ENCODE data around the gene ITPRID1.
"Not testable (repeated sequence)": the region's sequence is repeated elsewhere in the genome, so short reads cannot be mapped to it uniquely, and the experiment has no call there.

The ITPRID1 gene

GRCh38 chr7:31508823-31509222 is 5.1 kb upstream of the ITPRID1 start:
- DNase-seq (ENCODE audit: low read depth, low spot score), result no peak
- H3K4me3 ChIP-seq (ENCODE audit: low read length), result no peak overlapping the region

GRCh38 chr7:31512166-31512565 is 1.7 kb upstream of the ITPRID1 start:
- DNase-seq (ENCODE audit: low read depth, low spot score), result no peak
- H3K4me3 ChIP-seq (ENCODE audit: low read length), result no peak overlapping the region

DNA sequence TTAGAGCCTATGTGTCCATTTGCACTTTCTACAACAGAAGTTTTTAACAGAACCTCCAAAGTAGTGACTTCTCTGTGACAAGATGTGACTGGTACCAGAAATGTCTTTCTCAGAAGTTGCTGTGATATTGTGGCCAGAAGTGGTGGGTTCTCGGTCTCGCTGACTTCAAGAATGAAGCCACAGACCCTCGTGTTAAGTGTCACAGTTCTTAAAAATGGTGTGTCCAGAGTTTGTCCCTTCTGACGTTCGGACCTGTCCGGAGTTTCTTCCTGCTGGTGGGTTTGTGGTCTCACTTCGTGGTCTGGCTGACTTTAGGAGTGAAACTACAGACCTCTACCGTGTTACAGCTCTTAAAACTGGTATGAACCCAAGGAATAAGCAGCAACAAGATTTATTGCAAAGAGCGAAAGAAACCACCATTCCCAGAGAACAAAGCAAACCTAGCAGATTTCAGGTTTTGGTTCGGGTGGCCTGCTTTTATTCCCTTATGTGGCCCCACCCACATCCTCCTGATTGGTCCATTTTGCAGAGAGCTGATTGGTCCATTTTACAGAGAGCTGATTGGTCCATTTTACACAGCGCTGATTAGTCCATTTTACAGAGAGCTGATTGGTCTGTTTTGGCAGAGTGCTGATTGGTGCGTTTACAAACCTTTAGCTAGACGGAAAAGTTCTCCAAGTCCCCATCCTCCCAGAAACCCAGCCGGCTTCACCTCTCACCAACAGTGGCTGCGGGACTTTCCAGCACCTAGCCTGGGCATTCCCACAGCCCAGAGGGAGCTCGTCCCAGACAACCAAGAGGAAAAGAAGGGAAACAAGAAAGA is 3.0 kb downstream of the ITPRID1 start:
- H3K4me3 ChIP-seq (ENCODE audit: low read length), result no peak overlapping the region
- no peak for DNase-seq (ENCODE audit: low read depth, low spot score)

GRCh38 chr7:31517513-31517912 is 3.6 kb downstream of the ITPRID1 start:
- DNase-seq (ENCODE audit: low read depth, low spot score), result no peak
- no peak overlapping the region for H3K4me3 ChIP-seq (ENCODE audit: low read length)

- no peak overlapping the region for H3K4me3 ChIP-seq (ENCODE audit: low read length)
- no peak for DNase-seq (ENCODE audit: low read depth, low spot score)
Measured at GRCh38 chr7:31518766-31519165, 4.9 kb downstream of the ITPRID1 start.

- no peak overlapping the region for H3K4me3 ChIP-seq (ENCODE audit: low read length)
- DNase-seq (ENCODE audit: low read depth, low spot score), result no peak
Measured at GRCh38 chr7:31521336-31522010, 7.6 kb downstream of the ITPRID1 start.

GRCh38 chr7:31526864-31527263 is 13.0 kb downstream of the ITPRID1 start:
- DNase-seq (ENCODE audit: low read depth, low spot score), result no peak

DNA sequence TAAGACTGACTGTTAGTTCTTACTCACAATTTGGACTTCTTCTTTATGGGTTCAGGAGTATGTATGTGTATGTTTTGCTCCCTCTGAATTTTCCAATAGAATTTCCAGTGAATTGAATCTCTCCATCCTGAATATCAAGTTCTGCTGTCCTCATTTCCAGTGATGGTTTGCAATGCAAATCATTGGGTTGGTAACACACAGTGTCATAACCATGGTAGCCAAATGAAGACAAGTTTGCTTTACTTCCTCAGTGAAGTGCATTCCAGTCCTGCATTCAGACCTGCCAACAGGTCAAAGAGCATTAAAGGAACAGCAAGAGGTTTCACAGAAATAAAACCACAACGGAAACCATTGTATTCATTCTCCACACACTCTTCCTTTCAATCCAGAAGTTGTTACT is 15.2 kb downstream of the ITPRID1 start:
- DNase-seq (ENCODE audit: low read depth, low spot score), result no peak
- H3K4me3 ChIP-seq (ENCODE audit: low read length), result no peak overlapping the region

More at GRCh38 chr7:31526864-31527263, 13.0 kb downstream of the ITPRID1 start:
- no peak overlapping the region for H3K4me3 ChIP-seq (ENCODE audit: low read length)

- DNase-seq (ENCODE audit: low read depth, low spot score), result not testable (repeated sequence)
Measured at GRCh38 chr7:31540651-31541185, 26.8 kb downstream of the ITPRID1 start.

GRCh38 chr7:31545549-31545948 is 31.7 kb downstream of the ITPRID1 start:
- H3K4me3 ChIP-seq (ENCODE audit: low read length), result no peak overlapping the region
- DNase-seq (ENCODE audit: low read depth, low spot score), result no peak

More at GRCh38 chr7:31540651-31541185, 26.8 kb downstream of the ITPRID1 start:
- H3K4me3 ChIP-seq (ENCODE audit: low read length), result not testable (repeated sequence)

GRCh38 chr7:31549611-31550010 is 35.7 kb downstream of the ITPRID1 start:
- no peak for DNase-seq (ENCODE audit: low read depth, low spot score)
- no peak overlapping the region for H3K4me3 ChIP-seq (ENCODE audit: low read length)

- no peak overlapping the region for H3K4me3 ChIP-seq (ENCODE audit: low read length)
- DNase-seq (ENCODE audit: low read depth, low spot score), result no peak
Measured at GRCh38 chr7:31550432-31550831, 36.5 kb downstream of the ITPRID1 start.

DNA sequence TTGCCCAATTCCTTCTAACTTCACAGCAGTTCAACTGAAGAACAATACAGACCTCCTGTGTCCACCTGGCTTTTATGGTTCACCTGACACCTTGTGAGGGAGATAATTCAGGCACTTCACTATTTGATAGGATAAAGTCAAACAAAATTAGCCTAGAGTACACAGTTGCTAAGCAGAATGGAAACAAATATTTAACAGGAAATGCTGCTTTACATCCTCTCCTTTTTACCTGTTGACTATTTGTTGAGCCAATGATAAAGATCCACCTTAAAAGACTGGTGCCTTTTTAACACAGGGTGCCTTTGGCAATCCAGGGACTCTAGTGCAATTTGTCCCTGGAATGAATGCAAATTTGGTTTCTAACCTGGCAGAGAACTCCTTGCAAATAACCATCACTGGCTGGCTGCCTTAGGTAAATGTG is 39.8 kb downstream of the ITPRID1 start:
- DNase-seq (ENCODE audit: low read depth, low spot score), result no peak
- H3K4me3 ChIP-seq (ENCODE audit: low read length), result no peak overlapping the region

GRCh38 chr7:31562002-31562401 is 48.1 kb downstream of the ITPRID1 start:
- H3K4me3 ChIP-seq (ENCODE audit: low read length), result no peak overlapping the region
- no peak for DNase-seq (ENCODE audit: low read depth, low spot score)

DNA sequence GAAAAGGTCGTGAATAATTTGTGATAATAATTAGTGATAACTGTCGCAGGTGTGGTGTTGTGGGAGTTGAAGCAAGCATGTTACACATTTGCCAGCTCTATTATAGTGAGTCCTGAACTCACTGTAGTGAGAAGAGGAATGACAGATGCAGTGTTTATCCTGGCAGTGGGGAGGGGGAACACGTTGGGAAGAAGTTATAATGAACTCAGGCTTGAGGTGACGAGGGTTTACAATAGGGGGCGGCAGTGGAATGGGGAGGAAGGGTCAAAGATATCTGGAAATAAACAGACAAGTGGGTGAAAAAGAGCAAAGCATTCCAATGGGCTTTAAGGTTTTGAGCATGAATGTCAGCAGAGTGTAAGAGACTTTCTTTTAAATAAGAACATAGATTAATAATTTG is 49.6 kb downstream of the ITPRID1 start:
- H3K4me3 ChIP-seq (ENCODE audit: low read length), result no peak overlapping the region
- no peak for DNase-seq (ENCODE audit: low read depth, low spot score)

GRCh38 chr7:31563951-31564350 is 50.1 kb downstream of the ITPRID1 start:
- no peak for DNase-seq (ENCODE audit: low read depth, low spot score)
- H3K4me3 ChIP-seq (ENCODE audit: low read length), result no peak overlapping the region

DNA sequence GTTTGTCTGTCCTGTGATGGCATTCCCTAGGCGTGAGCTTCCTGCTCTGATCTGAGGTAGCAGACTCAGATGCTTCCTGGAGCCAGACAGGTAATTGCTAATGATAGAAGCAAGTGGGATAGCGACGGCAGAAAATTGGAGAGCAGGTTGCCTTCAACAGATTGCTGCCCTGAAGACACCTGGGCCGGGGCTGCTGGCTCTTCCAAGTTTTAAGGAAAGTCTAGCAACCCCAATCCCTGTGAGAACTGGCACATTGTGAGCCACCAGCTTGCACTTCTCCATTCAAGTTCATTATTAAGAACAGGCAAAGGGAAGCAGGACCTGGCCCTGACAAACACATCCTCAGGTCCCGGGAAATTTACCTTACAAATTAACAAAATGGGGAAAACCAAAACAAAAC is 50.8 kb downstream of the ITPRID1 start:
- DNase-seq (ENCODE audit: low read depth, low spot score), result no peak
- H3K4me3 ChIP-seq (ENCODE audit: low read length), result no peak overlapping the region

DNA sequence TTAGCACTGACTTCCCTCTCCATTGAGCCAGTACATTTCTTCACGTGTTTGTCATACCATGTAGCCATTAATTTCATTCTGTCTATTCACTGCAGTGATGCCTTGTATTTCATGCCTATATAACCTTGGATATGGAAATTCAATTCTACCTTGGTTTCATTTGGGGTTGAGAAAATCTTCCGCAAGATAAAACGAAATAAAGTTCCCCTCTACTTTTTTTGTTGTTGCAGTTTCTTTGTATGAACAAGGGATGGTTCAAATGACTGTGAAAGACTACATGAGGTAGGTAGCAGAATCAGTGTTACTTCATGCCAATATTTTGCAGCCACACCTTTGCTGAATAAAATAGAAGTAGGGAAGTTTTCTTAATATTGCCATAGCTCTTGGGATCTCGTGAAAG is 55.6 kb downstream of the ITPRID1 start:
- H3K4me3 ChIP-seq (ENCODE audit: low read length), result no peak overlapping the region
- no peak for DNase-seq (ENCODE audit: low read depth, low spot score)

DNA sequence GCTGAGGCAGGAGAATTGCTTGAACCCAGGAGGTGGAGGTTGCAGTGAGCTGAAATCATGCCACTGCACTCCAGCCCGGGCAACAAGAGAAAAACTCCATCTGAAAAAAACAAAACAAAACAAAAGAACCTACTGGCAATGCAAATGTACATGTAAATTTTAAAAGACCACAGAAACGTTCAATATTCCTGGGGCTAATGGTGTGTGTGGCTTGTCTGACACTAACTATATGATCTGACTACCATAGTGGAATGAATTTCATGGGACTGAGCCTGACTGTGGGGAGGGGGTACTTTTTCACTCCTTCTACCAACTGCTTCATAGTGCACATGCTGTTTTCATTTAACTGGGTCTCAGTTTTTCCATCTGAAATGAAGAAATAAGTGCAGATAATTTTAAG is 69.6 kb downstream of the ITPRID1 start:
- no peak overlapping the region for H3K4me3 ChIP-seq (ENCODE audit: low read length)
- DNase-seq (ENCODE audit: low read depth, low spot score), result no peak

DNA sequence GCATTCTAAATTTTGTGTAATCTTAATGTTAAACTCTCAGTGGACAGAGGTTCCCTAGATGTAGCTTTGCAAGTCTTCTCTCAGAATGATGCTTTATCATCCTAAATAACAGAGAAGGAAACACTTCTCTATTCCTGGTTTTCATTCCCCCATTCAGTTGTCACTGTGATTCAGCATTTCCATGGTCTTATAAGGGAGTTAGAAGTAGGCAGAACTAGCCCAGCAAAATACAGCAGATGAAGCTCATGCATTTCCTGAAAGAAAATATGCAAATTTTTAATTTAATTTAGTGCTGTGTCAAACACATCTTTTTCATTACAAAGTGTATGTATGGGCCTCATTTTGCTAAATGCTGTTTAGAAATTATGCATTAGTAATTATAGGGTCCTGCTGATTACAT is 70.1 kb downstream of the ITPRID1 start:
- no peak for DNase-seq (ENCODE audit: low read depth, low spot score)
- no peak overlapping the region for H3K4me3 ChIP-seq (ENCODE audit: low read length)

All from Jurkat, Clone E6-1 (cell line).